Measurements from ENCODE around the gene RAB9A. TPM values are rescaled to one million over a fixed set of nuclear protein-coding genes. Genes with fewer than 3 reads are reported as not detected.
A peak's percentile ranks its signal among the peaks of the same experiment; 100 is the strongest.

Gene RAB9A
- polyA plus RNA-seq, 1 donor from 2014 or later: 25.6 TPM

- H3K27ac Mint-ChIP-seq: peak overlapping the region; percentile 0 to 68 (median 20)
- peaks cover 21 to 42% (median 22%) of the 10 kb centered on the region in 3 donors for H3K4me1 Mint-ChIP-seq
- no peaks in the 10 kb centered on the region for H3K27me3 Mint-ChIP-seq
- H3K9me3 Mint-ChIP-seq: no peaks in the 10 kb centered on the region
- peak overlapping the region; percentile 1 to 61 (median 22) for H3K4me3 Mint-ChIP-seq
- H3K36me3 Mint-ChIP-seq: peaks cover 9% of the 10 kb centered on the region
Observed at GRCh38 chrX:13759152-13759718, 70.3 kb downstream of the RAB9A start.

Other genes starting within 250 kb of the RAB9A start
- gene EGFL6, start 119.5 kb upstream of the RAB9A start, polyA plus RNA-seq: not detected
- gene TCEANC, start 36.0 kb upstream of the RAB9A start, polyA plus RNA-seq: 13.0 TPM
- gene TRAPPC2, start 45.5 kb downstream of the RAB9A start, polyA plus RNA-seq: 34.5 TPM
- gene OFD1, start 45.6 kb downstream of the RAB9A start, polyA plus RNA-seq: 47.9 TPM
- 1.5 TPM for gene GPM6B, start 128.0 kb downstream of the RAB9A start, polyA plus RNA-seq

Measured in IgD-negative memory B cell (primary cell).